Body of pancreas (tissue), 4 donors: Measurements from ENCODE around the gene OLFM4.

Experiments
- POLR2A ChIP-seq, 3 donors: fragments of 450-650 bp; IDR thresholded peaks; one replicate each; pipeline ENCODE4 v1.6.1; 2016; ENCODE audit warnings: antibody characterized with exemption in 3 of 3, mild to moderate bottlenecking in 2 of 3
- TF ChIP-seq, protein P1 (sequence below), 7 experiments: fragments of 450-650 bp in 4 of 7; fragments of 200-600 bp in 3 of 7; sonication (generic) in 3 of 7; IDR thresholded peaks; one replicate each; pipeline ENCODE4 v1.5.1; 2016 to 2019; ENCODE audit warnings: antibody characterized with exemption in 7 of 7

GRCh38 chr13:53100394-53101063 lies 71.9 kb downstream of the OLFM4 start:
- TF ChIP-seq, protein P1, sequence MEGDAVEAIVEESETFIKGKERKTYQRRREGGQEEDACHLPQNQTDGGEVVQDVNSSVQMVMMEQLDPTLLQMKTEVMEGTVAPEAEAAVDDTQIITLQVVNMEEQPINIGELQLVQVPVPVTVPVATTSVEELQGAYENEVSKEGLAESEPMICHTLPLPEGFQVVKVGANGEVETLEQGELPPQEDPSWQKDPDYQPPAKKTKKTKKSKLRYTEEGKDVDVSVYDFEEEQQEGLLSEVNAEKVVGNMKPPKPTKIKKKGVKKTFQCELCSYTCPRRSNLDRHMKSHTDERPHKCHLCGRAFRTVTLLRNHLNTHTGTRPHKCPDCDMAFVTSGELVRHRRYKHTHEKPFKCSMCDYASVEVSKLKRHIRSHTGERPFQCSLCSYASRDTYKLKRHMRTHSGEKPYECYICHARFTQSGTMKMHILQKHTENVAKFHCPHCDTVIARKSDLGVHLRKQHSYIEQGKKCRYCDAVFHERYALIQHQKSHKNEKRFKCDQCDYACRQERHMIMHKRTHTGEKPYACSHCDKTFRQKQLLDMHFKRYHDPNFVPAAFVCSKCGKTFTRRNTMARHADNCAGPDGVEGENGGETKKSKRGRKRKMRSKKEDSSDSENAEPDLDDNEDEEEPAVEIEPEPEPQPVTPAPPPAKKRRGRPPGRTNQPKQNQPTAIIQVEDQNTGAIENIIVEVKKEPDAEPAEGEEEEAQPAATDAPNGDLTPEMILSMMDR (IDR thresholded peaks at IDR 0.05) = no peak
- no peak for TF ChIP-seq POLR2A (IDR thresholded peaks at IDR 0.05)
